HG02981 (cell line): ENCODE measurements around the gene GSE1.

Source experiments
- ATAC-seq: cut with Tn5 transposase; IDR thresholded peaks from one replicate; pipeline ENCODE4 v1.9.1; 2021; ENCODE audit warnings: mild to moderate bottlenecking, moderate library complexity; ENCODE audit not compliant: unreplicated experiment

Gene GSE1

DNA sequence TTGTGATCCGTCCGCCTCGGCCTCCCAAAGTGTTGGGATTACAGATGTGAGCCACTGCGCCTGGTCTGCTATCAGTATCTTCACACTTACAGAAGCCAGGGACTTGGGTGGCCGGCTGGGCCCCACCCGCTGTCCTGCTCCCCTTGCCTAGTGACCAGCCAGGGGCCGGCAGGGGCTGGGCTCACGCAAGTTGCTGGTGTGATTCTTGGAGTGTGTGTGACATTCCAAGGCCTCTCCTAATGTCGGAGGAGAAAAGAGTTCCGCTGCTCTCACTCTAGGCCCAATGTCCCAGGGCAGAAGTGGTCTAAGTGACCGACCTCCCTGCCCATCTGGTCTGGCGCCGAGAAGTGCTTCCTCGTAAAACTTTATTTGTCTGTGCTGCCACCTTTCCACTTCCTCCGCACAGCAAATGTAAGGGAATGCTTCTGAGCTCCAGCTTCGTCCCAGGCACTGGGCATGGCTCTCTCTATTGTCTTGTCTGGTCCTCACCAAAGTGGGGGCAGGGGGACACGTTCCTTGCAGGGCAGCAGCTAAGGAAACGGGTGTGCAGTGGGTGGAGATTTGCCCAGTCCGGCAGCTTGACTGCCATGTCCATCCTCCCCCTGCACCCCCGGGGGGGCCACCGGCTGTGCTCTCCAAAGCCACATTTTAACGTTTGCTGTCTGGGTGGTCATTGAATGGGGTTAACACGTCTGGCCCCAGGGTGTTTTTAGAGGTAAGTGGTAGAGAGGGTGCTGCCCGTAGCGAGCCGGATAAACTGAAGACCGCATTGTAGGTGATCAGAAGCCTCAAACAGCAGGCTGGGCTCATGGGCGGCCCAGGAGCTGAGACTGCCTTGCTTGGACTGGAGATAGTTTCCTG is 7.8 kb upstream of the GSE1 start:
- no peak for ATAC-seq

GRCh38 chr16:85605912-85606841 is 6.9 kb upstream of the GSE1 start:
- ATAC-seq, result no peak

GRCh38 chr16:85606904-85607303 is 6.2 kb upstream of the GSE1 start:
- ATAC-seq, result no peak

DNA sequence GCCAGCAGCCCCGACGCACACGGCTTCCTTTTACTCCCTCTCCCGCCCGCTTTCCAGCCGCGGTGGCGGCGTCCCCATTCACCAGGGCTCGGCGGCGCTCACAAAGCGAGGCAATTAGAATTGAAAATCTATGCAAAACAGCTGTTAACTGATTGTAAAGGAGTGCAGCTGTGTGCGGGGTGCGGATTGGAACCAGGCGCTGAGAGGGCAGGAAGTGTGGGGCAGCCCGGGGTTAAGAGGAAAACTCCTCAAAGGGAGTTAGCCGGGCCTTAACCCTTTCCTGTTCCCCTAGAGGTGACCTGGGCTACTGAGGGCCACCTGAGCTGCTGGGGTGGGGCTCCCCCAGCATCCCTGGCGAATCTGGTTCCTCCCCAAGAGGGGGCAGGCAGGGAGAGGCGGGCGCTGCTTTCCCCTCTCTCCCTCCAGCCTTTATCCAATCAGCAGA is 5.8 kb upstream of the GSE1 start:
- no peak for ATAC-seq

- no peak for ATAC-seq
Measured at GRCh38 chr16:85607796-85608514, 5.2 kb upstream of the GSE1 start.

DNA sequence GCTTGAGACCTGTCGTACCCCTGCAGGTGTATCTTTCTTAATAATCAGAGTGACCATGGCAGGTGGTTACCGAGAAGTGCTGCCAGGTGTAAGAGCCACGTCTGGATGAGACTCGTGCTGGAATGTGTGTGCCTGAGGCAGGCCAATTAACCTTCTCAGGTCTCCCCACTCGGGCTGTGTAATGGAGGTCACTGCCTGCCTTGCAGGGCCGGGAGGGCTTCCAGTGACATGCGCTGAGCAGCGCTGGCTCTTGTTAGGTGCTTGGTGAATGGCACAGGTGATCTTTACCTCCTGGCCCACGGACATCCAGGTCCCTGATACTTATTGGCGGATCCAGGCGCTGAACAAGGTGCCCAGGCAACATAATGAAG is 4.6 kb upstream of the GSE1 start:
- ATAC-seq, result no peak

GRCh38 chr16:85608887-85609286 is 4.2 kb upstream of the GSE1 start:
- no peak for ATAC-seq

DNA sequence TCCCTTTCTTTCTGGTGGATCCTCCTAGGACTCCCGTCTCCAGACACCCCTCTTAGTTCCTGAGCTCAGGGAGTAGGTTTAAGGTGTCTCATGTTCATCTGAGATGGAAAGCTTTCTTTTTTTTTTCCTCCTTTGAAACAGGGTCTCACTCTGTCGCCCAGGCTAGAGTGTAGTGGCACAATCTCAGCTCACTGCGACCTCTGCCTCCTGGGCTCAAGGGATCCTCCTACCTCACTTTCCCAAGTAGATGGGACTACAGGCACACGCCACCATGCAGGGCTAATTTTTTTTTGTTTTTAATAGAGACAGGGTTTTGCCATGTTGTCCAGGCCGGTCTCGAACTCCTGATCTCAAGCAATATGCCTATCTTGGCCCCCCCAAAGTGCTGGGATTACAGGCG is 3.6 kb upstream of the GSE1 start:
- no peak for ATAC-seq

- no peak for ATAC-seq
Measured at GRCh38 chr16:85610059-85610445, 3.1 kb upstream of the GSE1 start.

GRCh38 chr16:85610446-85611193 is 2.5 kb upstream of the GSE1 start:
- peak; percentile 39 for ATAC-seq

DNA sequence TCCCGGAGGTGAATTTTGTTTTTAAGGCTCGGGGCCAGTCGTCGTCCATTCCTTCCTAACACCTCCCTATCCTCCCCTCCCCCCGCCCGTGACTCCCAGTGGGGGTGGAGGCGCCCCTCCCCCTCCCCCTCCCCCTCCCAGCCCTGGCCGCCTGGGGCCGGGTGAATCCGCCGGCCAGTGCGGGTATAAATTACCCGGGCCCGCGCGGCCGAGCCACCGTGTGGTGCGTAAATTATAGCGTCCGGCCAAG is 2.0 kb upstream of the GSE1 start:
- no peak for ATAC-seq

DNA sequence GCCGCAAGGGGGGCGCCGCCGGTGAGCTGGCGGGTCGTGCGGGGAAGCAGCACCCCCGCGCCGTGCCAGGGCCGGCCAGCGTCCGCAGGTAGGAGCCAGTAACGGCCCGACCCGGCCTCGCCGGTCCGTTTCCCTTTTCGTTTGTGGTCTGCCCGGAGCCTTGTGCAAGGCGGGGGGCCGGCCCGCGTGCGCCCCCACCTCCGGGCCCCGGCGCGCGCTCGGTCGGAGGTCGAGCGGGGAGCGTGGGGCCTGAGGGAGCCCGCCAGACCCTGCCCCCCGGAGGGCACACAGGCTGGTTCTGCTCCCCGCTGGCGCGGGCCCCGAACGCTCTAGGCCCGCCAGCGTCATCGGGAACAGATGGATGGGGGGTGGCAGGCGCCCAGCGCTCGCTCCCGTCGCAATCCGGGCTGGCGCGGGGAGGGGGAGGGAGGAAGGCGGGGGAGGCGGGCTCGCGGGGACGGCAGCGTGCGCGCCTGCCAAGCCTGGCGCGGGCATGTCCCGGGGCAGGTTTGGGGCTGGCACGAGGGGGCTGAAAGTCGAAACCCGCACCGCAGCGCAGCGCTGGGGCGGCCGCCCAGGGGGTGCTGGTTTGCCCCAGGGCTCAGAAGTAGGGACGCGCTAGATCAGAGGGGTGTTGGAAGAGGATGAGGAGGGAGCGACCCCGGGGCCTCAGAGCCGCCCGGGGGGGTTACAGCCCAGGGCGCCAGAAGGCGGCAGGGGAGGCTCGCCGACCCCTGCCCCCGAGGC is 1.5 kb upstream of the GSE1 start:
- ATAC-seq, result no peak

DNA sequence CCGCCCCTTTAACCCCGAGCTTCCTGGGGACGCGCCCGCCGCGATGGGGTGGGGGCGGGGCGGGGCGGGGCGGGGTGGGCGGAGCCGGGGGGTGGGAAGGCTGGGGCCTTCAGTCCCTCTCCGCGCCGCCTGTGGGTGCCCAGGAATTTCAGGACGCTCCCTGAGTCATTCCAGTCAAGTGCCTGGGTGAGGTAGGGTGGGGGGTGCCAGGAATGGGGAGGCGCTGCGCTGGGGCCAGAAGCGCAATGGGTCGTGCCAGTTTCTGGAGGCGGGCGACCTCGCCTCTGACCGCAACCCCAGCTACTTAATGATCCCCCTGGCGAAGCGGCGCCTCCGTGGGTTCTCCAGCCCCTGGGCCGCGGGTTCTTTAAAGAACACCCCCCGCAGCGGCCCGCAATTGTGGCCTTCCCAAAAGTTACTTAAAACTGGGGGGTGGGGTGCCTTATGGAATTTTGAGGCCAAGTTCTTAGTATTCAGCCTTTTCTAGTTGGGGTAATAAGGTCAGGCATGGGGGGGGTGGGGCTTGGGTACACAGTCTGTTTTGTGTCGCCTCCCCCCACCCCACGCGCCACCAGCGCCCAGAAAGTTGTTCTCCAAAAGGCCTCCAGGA is 826 bp upstream of the GSE1 start:
- ATAC-seq, result no peak

- ATAC-seq, result no peak
Measured at GRCh38 chr16:85613604-85614337, 649 bp downstream of the GSE1 start.

DNA sequence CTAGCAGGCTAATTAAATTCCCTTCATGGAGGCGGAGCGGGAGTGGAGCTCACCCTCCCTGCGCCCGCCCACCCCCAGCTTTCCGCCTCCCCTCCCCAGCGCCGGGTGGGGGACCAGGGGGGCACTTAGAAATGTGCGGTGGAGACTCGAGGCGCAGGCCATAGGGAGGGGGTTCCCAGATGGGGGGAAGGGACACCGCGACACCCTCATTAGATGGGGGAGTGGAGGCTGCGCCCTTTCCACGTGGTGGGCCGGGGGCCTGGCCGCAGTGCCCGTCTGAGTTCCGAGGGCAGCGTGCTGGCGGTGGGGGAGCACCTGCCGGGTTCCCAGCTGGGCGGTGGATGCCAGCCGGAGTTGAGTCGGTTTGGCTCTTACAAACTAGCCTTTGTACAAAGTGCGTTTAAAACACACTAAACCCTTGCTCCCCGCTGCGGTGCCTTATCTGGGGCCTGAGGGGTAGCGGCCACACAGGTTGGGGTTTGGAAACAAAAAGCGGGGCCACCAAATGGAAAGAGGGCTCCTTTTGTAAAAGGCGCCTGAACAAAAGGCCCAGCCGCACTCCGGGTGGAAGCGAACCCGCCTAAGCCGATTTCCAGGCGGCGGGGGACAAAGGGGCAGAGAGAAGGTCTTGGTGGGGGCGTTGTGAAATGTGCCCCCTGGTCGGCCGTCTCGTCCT is 1.4 kb downstream of the GSE1 start:
- no peak for ATAC-seq

DNA sequence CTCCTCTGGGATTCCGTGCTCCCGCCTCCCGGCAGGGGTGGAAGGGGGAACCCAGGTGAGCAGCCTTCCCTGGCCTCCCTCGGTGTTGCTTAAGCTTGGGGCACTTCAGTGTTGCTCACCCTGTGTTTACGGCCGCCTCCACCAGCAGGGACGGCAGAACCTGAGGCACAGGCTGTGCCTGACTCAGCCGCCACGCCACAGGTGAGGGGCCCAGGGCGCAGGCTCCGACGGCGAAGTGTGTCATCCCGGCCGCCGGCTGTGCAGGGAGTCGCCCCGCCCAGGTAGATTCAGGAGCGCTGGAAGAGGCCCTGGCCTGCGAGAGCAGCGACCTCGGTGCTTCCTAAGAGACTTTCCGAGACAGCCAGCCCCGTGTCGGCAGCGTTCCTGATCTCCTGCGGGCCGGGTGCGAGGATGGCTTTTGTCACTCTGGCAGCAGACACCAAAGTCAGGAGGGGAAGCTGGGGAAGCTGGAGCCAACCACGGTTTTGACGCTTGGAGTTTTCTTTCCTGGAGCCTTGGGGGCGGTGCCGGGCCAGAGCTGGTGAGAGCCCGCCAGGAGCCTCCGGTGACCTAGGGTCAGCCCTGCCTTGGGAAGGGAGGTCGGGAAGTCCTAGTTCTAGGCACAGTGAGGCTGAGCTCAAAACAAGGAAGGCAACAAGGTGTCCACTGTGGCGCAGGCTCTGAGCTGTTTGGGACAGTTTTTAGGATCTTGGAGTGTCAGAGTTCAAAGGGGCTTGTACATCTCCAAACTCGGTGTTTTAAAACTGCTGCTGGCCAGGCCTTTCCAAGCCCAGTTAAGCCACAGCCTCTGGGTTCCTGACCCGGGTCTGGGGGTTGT is 2.1 kb downstream of the GSE1 start:
- no peak for ATAC-seq

- ATAC-seq, result peak; percentile 34
Measured at GRCh38 chr16:85615852-85616606, 2.9 kb downstream of the GSE1 start.
